GM19035 (cell line): ENCODE data around the gene SLC17A5.
A peak's percentile ranks its signal among the peaks of the same experiment; 100 is the strongest.
"Not testable (repeated sequence)": the region's sequence is repeated elsewhere in the genome, so short reads cannot be mapped to it uniquely, and the experiment has no call there.

ENCODE experiments used
- ATAC-seq: cut with Tn5 transposase; IDR thresholded peaks from one replicate; pipeline ENCODE4 v1.9.1; 2021; ENCODE audit not compliant: unreplicated experiment

SLC17A5 gene

GRCh38 chr6:73618082-73618481, 35.7 kb downstream of the SLC17A5 start:
- ATAC-seq: not testable (repeated sequence)

GRCh38 chr6:73614802-73615201, 39.0 kb downstream of the SLC17A5 start:
- no peak for ATAC-seq

GRCh38 chr6:73613806-73614536, 39.8 kb downstream of the SLC17A5 start:
- no peak for ATAC-seq

- no peak for ATAC-seq
These were observed 41.2 kb downstream of the SLC17A5 start for GRCh38 chr6:73612611-73613010.

- ATAC-seq: no peak
These were observed 43.1 kb downstream of the SLC17A5 start for GRCh38 chr6:73610444-73611275.

GRCh38 chr6:73608761-73609160, 45.0 kb downstream of the SLC17A5 start:
- ATAC-seq: no peak

GRCh38 chr6:73606428-73606827, 47.4 kb downstream of the SLC17A5 start:
- no peak for ATAC-seq

- ATAC-seq: no peak
These were observed 49.3 kb downstream of the SLC17A5 start for GRCh38 chr6:73604461-73604860.

GRCh38 chr6:73604020-73604419, 49.8 kb downstream of the SLC17A5 start:
- ATAC-seq: no peak

GRCh38 chr6:73586416-73586974, 67.3 kb downstream of the SLC17A5 start:
- ATAC-seq: no peak

GRCh38 chr6:73585566-73586415, 68.0 kb downstream of the SLC17A5 start:
- ATAC-seq: peak; percentile 77

GRCh38 chr6:73581293-73581692, 72.5 kb downstream of the SLC17A5 start:
- no peak for ATAC-seq

GRCh38 chr6:73580247-73581149, 73.3 kb downstream of the SLC17A5 start:
- peak; percentile 84 for ATAC-seq

GRCh38 chr6:73579851-73580246, 73.9 kb downstream of the SLC17A5 start:
- no peak for ATAC-seq

- ATAC-seq: no peak
These were observed 74.4 kb downstream of the SLC17A5 start for GRCh38 chr6:73579389-73579788.

GRCh38 chr6:73577676-73578075, 76.1 kb downstream of the SLC17A5 start:
- ATAC-seq: no peak

GRCh38 chr6:73572531-73572930, 81.3 kb downstream of the SLC17A5 start:
- not testable (repeated sequence) for ATAC-seq

GRCh38 chr6:73571218-73572181, 82.3 kb downstream of the SLC17A5 start:
- not testable (repeated sequence) for ATAC-seq

GRCh38 chr6:73569121-73569520, 84.7 kb downstream of the SLC17A5 start:
- no peak for ATAC-seq
